ENCODE measurements around the gene GGTLC2. TPM values are rescaled to one million over a fixed set of nuclear protein-coding genes. Genes with fewer than 3 reads are reported as not detected.

GGTLC2 gene
- total RNA-seq, 3 donors from 2014 or later: not detected

DNA sequence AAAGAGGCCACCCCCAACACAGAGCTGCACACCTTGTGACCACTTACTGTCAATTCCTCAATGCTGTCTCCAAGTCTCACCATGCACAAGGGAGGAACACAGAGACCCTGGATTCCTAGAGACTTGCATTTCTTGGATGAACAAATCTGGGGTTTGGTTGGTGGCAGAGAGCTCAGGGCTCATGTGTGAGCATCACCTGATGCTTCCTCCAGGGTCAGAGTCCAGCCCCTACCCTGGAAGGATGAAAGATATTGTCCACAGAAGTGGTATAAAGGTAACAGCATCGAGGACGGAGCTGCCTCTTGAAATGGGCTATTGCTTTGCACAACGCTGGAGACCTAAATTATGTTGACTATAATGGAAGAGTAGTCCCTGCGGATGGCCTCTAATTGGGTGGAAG, 36.0 kb downstream of the GGTLC2 start:
- H3K4me1 ChIP-seq: no peaks in the 10 kb centered on the region
- no peaks in the 10 kb centered on the region for H3K9me3 ChIP-seq
- H3K36me3 ChIP-seq: no peaks in the 10 kb centered on the region
- no peak for DNase-seq (ENCODE audit: low spot score in 2 of 2)
- no peaks in the 10 kb centered on the region for H3K27me3 ChIP-seq
- TF ChIP-seq POLR2AphosphoS5 (IDR thresholded peaks at IDR 0.05) (no peak), POLR2A (IDR thresholded peaks at IDR 0.05) (no peak)
- TF ChIP-seq, protein P1, sequence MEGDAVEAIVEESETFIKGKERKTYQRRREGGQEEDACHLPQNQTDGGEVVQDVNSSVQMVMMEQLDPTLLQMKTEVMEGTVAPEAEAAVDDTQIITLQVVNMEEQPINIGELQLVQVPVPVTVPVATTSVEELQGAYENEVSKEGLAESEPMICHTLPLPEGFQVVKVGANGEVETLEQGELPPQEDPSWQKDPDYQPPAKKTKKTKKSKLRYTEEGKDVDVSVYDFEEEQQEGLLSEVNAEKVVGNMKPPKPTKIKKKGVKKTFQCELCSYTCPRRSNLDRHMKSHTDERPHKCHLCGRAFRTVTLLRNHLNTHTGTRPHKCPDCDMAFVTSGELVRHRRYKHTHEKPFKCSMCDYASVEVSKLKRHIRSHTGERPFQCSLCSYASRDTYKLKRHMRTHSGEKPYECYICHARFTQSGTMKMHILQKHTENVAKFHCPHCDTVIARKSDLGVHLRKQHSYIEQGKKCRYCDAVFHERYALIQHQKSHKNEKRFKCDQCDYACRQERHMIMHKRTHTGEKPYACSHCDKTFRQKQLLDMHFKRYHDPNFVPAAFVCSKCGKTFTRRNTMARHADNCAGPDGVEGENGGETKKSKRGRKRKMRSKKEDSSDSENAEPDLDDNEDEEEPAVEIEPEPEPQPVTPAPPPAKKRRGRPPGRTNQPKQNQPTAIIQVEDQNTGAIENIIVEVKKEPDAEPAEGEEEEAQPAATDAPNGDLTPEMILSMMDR (IDR thresholded peaks at IDR 0.05): no peak
- H3K4me3 ChIP-seq: no peak overlapping the region
- intact Hi-C loops (cut with DNase I; ENCODE audit: low total_unique reads): no loop called here
- H3K27ac ChIP-seq: no peak overlapping the region

DNA sequence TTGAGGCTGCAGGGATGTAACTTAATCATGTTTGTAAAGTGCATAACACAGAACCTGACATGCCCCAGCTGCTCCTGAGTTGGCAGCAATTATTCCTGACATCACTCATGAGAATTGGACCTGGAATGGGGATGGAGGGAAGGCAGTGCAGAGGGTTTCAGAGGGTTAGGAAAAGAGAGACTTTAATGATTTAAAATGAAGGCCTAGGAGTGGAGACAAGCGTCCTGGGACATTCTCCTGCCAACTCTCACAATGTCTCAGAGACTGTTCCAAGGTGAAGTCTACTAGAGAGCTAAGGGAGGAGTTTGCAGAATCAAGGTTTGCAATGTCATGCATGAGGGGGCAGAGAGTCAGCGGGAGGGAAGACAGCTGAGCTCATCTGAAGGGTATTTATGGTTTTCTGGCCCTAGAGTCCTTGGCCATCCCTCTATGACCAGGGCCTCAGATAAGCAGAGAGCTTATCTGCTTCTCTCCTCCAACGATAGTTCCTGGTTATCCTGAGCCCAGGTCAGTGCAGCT, 36.9 kb downstream of the GGTLC2 start:
- H3K27ac ChIP-seq: no peak overlapping the region
- no peak for DNase-seq (ENCODE audit: low spot score in 2 of 2)
- no peak overlapping the region for H3K4me3 ChIP-seq
- H3K4me1 ChIP-seq: no peaks in the 10 kb centered on the region
- no peaks in the 10 kb centered on the region for H3K27me3 ChIP-seq
- no peaks in the 10 kb centered on the region for H3K36me3 ChIP-seq
- intact Hi-C loops (cut with DNase I; ENCODE audit: low total_unique reads): no loop called here
- H3K9me3 ChIP-seq: no peaks in the 10 kb centered on the region
- TF ChIP-seq POLR2A (IDR thresholded peaks at IDR 0.05) (no peak), POLR2AphosphoS5 (IDR thresholded peaks at IDR 0.05) (no peak)
- TF ChIP-seq, protein P1 (IDR thresholded peaks at IDR 0.05): no peak

DNA sequence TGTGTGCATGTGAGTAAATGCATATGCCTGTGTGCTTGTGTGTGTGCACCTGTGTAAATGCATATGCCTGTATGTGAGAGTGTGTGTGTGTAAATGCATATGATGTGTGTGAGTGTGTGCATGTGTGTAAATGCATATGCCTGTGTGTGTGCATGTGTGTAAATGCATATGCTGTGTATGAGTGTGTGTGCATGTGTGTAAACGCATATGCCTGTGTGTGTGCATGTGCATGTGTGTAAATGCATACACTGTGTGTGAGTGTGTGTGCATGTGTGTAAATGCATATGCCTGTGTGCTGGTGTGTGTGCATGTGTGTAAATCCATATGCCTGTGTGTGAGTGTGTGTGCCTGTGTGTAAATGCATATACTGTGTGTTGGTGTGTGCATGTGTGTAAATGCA, 37.8 kb downstream of the GGTLC2 start:
- no peak for TF ChIP-seq POLR2AphosphoS5 (IDR thresholded peaks at IDR 0.05)
- TF ChIP-seq, protein P1 (IDR thresholded peaks at IDR 0.05): no peak
- intact Hi-C loops (cut with DNase I; ENCODE audit: low total_unique reads): no loop called here
- no peak overlapping the region for H3K27ac ChIP-seq

DNA sequence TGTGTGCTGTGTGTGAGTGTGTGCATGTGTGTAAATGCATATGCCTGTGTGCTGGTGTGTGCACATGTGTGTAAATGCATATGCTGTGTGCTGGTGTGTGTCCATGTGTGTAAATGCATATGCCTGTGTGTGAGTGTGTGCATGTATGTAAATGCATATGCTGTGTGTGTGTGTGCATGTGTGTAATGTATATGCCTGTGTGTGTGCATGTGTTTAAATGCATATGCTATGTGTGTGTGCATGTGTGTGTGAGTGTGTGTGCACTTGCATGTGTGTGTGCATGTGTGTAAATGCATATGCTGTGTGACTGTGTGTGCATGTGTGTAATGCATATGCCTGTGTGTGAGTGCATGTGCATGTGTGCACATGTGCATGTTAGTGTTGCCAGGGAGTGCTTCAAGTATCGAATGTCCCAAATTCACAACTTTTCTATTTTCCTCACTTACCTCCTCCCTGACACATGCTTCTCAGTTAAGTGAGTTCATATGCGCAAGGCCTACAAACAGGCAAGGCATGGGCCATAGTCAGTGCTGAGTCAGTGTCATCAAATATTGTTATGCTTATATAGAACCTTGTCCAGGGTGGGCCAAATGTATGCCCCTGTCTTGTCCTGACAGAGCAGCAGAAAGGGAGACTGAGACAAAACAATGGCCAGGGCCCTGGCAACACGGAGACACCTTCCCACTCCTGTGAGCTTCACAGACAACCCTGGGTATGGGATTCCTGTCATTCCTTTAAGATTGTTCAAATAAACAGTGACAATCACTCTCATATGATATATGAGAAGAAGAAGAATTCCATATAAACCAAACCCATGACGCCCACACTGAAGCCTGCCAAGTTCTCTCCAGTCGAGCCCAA, 38.6 kb downstream of the GGTLC2 start:
- H3K27me3 ChIP-seq: no peaks in the 10 kb centered on the region
- no peak overlapping the region for H3K4me3 ChIP-seq
- no peak for DNase-seq (ENCODE audit: low spot score in 2 of 2)
- TF ChIP-seq POLR2A (IDR thresholded peaks at IDR 0.05): no peak
- TF ChIP-seq, protein P1 (IDR thresholded peaks at IDR 0.05): no peak
- no peak for TF ChIP-seq POLR2AphosphoS5 (IDR thresholded peaks at IDR 0.05)
- no peak overlapping the region for H3K27ac ChIP-seq
- H3K36me3 ChIP-seq: no peaks in the 10 kb centered on the region
- no peaks in the 10 kb centered on the region for H3K4me1 ChIP-seq
- H3K9me3 ChIP-seq: no peaks in the 10 kb centered on the region
- intact Hi-C loops (cut with DNase I; ENCODE audit: low total_unique reads): no loop called here

More for the DNA sequence above, 37.8 kb downstream of the GGTLC2 start:
- Histone ChIP-seq H3K9me3 (no peaks in the 10 kb centered on the region), H3K27me3 (no peaks in the 10 kb centered on the region), H3K36me3 (no peaks in the 10 kb centered on the region), H3K4me1 (no peaks in the 10 kb centered on the region), H3K4me3 (no peak overlapping the region)
- DNase-seq (ENCODE audit: low spot score in 2 of 2): no peak

DNA sequence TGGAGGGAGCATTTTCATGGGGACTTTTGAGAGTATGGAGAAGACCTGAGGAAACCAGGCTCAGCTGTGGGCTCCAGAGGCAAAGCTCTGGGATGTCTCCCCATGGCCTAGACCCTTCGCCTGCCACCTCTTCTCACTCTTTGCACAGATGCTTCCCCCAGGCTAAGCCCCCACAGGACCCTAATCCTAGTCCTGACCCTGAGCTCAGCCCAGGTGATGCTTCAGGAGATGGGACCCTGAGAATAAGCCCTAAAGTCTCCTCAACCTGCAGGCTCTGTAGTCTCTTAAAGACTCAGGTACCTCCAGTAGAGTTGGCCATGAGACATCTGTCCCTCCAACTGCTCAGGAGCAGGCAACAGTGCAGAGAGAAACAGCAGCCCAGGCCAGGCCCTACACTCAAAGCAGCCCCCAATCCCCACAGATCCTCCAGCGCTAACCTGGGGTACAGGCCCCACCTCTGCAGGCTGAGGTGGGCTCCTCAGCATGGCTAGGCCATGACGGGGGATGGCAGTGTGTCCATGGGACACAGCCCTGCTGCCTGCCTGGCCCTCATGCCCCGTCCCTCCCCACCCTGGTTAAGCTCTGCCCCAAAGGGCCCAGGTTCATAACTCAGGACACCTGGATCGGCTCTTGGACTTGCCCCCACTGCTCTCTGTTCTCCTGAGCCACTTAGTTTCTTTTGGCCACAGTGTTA, 39.4 kb downstream of the GGTLC2 start:
- H3K36me3 ChIP-seq: no peaks in the 10 kb centered on the region
- no peak for DNase-seq (ENCODE audit: low spot score in 2 of 2)
- no peaks in the 10 kb centered on the region for H3K4me1 ChIP-seq
- intact Hi-C loops (cut with DNase I; ENCODE audit: low total_unique reads): no loop called here
- no peaks in the 10 kb centered on the region for H3K27me3 ChIP-seq
- H3K9me3 ChIP-seq: no peaks in the 10 kb centered on the region
- TF ChIP-seq POLR2AphosphoS5 (IDR thresholded peaks at IDR 0.05) (no peak), POLR2A (IDR thresholded peaks at IDR 0.05) (no peak)
- TF ChIP-seq, protein P1 (IDR thresholded peaks at IDR 0.05): no peak
- H3K4me3 ChIP-seq: no peak overlapping the region
- H3K27ac ChIP-seq: no peak overlapping the region

All from breast epithelium (tissue), 4 donors.